ENCODE data around the gene NTRK2.

GRCh38 chr9:84828046-84828445 is 158.5 kb downstream of the NTRK2 start:
- TF ChIP-seq CTCF (IDR thresholded peaks at IDR 0.05; ENCODE audit: poor library complexity) (no peak), EZH2 (IDR thresholded peaks at IDR 0.05; ENCODE audit: borderline replicate concordance) (no peak)

Data from hepatocyte (in vitro differentiated cells).